ENCODE results near the gene TMEM131.
"Not testable (repeated sequence)": the region's sequence is repeated elsewhere in the genome, so short reads cannot be mapped to it uniquely, and the experiment has no call there.

The TMEM131 gene

GRCh38 chr2:97991081-97991856, 4.5 kb downstream of the TMEM131 start:
- no peak for DNase-seq

GRCh38 chr2:97988722-97989121, 7.0 kb downstream of the TMEM131 start:
- DNase-seq = no peak

- no peak for DNase-seq
Observed at GRCh38 chr2:97985998-97986397, 9.8 kb downstream of the TMEM131 start.

GRCh38 chr2:97983698-97984097, 12.1 kb downstream of the TMEM131 start:
- no peak for DNase-seq

- no peak for DNase-seq
Observed at GRCh38 chr2:97983134-97983533, 12.6 kb downstream of the TMEM131 start.

GRCh38 chr2:97982621-97983020, 13.1 kb downstream of the TMEM131 start:
- DNase-seq = no peak

GRCh38 chr2:97981961-97982360, 13.8 kb downstream of the TMEM131 start:
- no peak for DNase-seq

- no peak for DNase-seq
Observed at GRCh38 chr2:97979904-97980303, 15.8 kb downstream of the TMEM131 start.

- DNase-seq = no peak
Observed at GRCh38 chr2:97974471-97974870, 21.3 kb downstream of the TMEM131 start.

- no peak for DNase-seq
Observed at GRCh38 chr2:97970293-97971060, 25.3 kb downstream of the TMEM131 start.

GRCh38 chr2:97969081-97970067, 26.4 kb downstream of the TMEM131 start:
- DNase-seq = no peak

- DNase-seq = no peak
Observed at GRCh38 chr2:97967931-97968627, 27.7 kb downstream of the TMEM131 start.

- DNase-seq = no peak
Observed at GRCh38 chr2:97967216-97967592, 28.5 kb downstream of the TMEM131 start.

- no peak for DNase-seq
Observed at GRCh38 chr2:97966545-97967215, 29.1 kb downstream of the TMEM131 start.

- no peak for DNase-seq
Observed at GRCh38 chr2:97965116-97965515, 30.6 kb downstream of the TMEM131 start.

GRCh38 chr2:97963880-97964279, 31.9 kb downstream of the TMEM131 start:
- no peak for DNase-seq

- no peak for DNase-seq
Observed at GRCh38 chr2:97963079-97963406, 32.7 kb downstream of the TMEM131 start.

- DNase-seq = no peak
Observed at GRCh38 chr2:97961534-97961933, 34.2 kb downstream of the TMEM131 start.

- DNase-seq = no peak
Observed at GRCh38 chr2:97958184-97958583, 37.6 kb downstream of the TMEM131 start.

GRCh38 chr2:97957432-97958183, 38.1 kb downstream of the TMEM131 start:
- DNase-seq = no peak

- DNase-seq = not testable (repeated sequence)
Observed at GRCh38 chr2:97956753-97957152, 39.0 kb downstream of the TMEM131 start.

Measured in CD4-positive, alpha-beta T cell treated with Interleukin-15 for 1 hour (primary cell).